H9 (cell line): ENCODE measurements around the gene CAMSAP2. TPM values are rescaled to one million over a fixed set of nuclear protein-coding genes. Genes with fewer than 3 reads are reported as not detected.

ENCODE experiments used
- DNase-seq: peaks from one replicate; pipeline ENCODE4 v3.0.0-alpha.2; 2017
- H2AFZ ChIP-seq: one replicate; pipeline ENCODE4 v1.6.1; 2013; ENCODE audit warnings: mild to moderate bottlenecking, low read length, control low read depth, moderate library complexity
- H2AK5ac ChIP-seq: 2 replicates; pipeline ENCODE4 v1.6.1; 2013; ENCODE audit warnings: low read length, control low read depth, mixed read lengths; ENCODE audit not compliant: insufficient read length
- H2BK120ac ChIP-seq: one replicate; pipeline ENCODE4 v1.6.1; 2013; ENCODE audit warnings: low read depth, mild to moderate bottlenecking, low read length, control low read depth, inconsistent platforms; ENCODE audit not compliant: poor library complexity, severe bottlenecking
- H2BK12ac ChIP-seq: 2 replicates; pipeline ENCODE4 v1.6.1; 2013; ENCODE audit warnings: low read length, control low read depth, mixed read lengths, low read depth; ENCODE audit not compliant: insufficient read length
- H2BK15ac ChIP-seq: 2 replicates; pipeline ENCODE4 v1.6.1; 2013; ENCODE audit warnings: low read depth, low read length, control low read depth
- H2BK20ac ChIP-seq: one replicate; pipeline ENCODE4 v1.6.1; 2013; ENCODE audit warnings: low read depth, mild to moderate bottlenecking, low read length, control low read depth, inconsistent platforms; ENCODE audit not compliant: poor library complexity, severe bottlenecking
- H2BK5ac ChIP-seq: 2 replicates; pipeline ENCODE4 v1.6.1; 2013; ENCODE audit warnings: low read length, control low read depth, mixed read lengths; ENCODE audit not compliant: insufficient read length
- H3K14ac ChIP-seq: 2 replicates; pipeline ENCODE4 v1.6.1; 2013; ENCODE audit warnings: low read length, control low read depth; ENCODE audit not compliant: insufficient read depth
- H3K18ac ChIP-seq: 2 replicates; pipeline ENCODE4 v1.6.1; 2013; ENCODE audit warnings: low read depth, mild to moderate bottlenecking, mixed read lengths, low read length, control low read depth; ENCODE audit not compliant: insufficient read length
- H3K23ac ChIP-seq: 2 replicates; pipeline ENCODE4 v1.6.1; 2013; ENCODE audit warnings: low read length, control low read depth, mixed read lengths, low read depth; ENCODE audit not compliant: insufficient read length
- H3K23me2 ChIP-seq: 2 replicates; pipeline ENCODE4 v1.6.1; 2013; ENCODE audit warnings: low read depth, mild to moderate bottlenecking, mixed read lengths, low read length, control low read depth; ENCODE audit not compliant: insufficient read length, poor library complexity, severe bottlenecking
- H3K27ac ChIP-seq: 2 replicates; pipeline ENCODE4 v1.5.1; 2013; ENCODE audit warnings: low read length, control low read depth, mixed read lengths, low read depth; ENCODE audit not compliant: insufficient read length
- H3K27me3 ChIP-seq: 2 replicates; pipeline ENCODE4 v1.6.1; 2013; ENCODE audit warnings: low read length, control low read depth, inconsistent platforms; ENCODE audit not compliant: insufficient read depth
- H3K4ac ChIP-seq: 2 replicates; pipeline ENCODE4 v1.6.1; 2013; ENCODE audit warnings: low read depth, mild to moderate bottlenecking, control low read depth, inconsistent platforms, low read length, moderate library complexity
- H3K4me1 ChIP-seq: 2 replicates; pipeline ENCODE4 v1.6.1; 2013; ENCODE audit warnings: low read length, control low read depth, inconsistent platforms; ENCODE audit not compliant: insufficient read depth
- H3K4me2 ChIP-seq: 2 replicates; pipeline ENCODE4 v1.6.1; 2013; ENCODE audit warnings: low read length, control low read depth, mixed read lengths; ENCODE audit not compliant: insufficient read length, insufficient read depth
- H3K56ac ChIP-seq: 2 replicates; pipeline ENCODE4 v1.6.1; 2013; ENCODE audit warnings: low read depth, mild to moderate bottlenecking, mixed read lengths, low read length, control low read depth; ENCODE audit not compliant: insufficient read length
- H3K79me1 ChIP-seq: 2 replicates; pipeline ENCODE4 v1.6.1; 2013; ENCODE audit warnings: low read depth, mild to moderate bottlenecking, moderate library complexity, low read length, control low read depth, inconsistent platforms; ENCODE audit not compliant: insufficient read depth, poor library complexity, severe bottlenecking
- H3K79me2 ChIP-seq: 2 replicates; pipeline ENCODE4 v1.6.1; 2013; ENCODE audit warnings: low read length, control low read depth, inconsistent platforms; ENCODE audit not compliant: insufficient read depth
- H3K9ac ChIP-seq: 2 replicates; pipeline ENCODE4 v1.6.1; 2013; ENCODE audit warnings: low read length, control low read depth, mixed read lengths; ENCODE audit not compliant: insufficient read length; ENCODE audit errors: extremely low read depth
- H3K9me3 ChIP-seq: one replicate; pipeline ENCODE4 v1.6.1; 2013; ENCODE audit warnings: low read depth, low read length, inconsistent platforms; ENCODE audit not compliant: control insufficient read depth
- H3T11ph ChIP-seq: one replicate; pipeline ENCODE4 v1.6.1; 2013; ENCODE audit warnings: mild to moderate bottlenecking, low read length, control low read depth, inconsistent platforms
- H4K20me1 ChIP-seq: one replicate; pipeline ENCODE4 v1.6.1; 2013; ENCODE audit not compliant: control insufficient read depth, insufficient read length, insufficient read depth
- H4K5ac ChIP-seq: 2 replicates; pipeline ENCODE4 v1.6.1; 2013; ENCODE audit warnings: low read depth, mild to moderate bottlenecking, mixed read lengths, low read length, control low read depth; ENCODE audit not compliant: insufficient read length
- H4K8ac ChIP-seq: replicated peaks from 2 replicates; pipeline ENCODE4 v1.6.1; 2013; ENCODE audit warnings: low read length, control low read depth, mixed read lengths, low read depth; ENCODE audit not compliant: insufficient read length
- H4K91ac ChIP-seq: 2 replicates; pipeline ENCODE4 v1.6.1; 2013; ENCODE audit warnings: low read depth, mild to moderate bottlenecking, moderate library complexity, mixed read lengths, low read length, control low read depth; ENCODE audit not compliant: insufficient read length
- H3K27ac Mint-ChIP-seq, 3 experiments: 2 replicates in 2 of 3; 3 replicates in 1 of 3; pipeline ENCODE4 v1.8.0; 2020 to 2021; ENCODE audit warnings: mixed read lengths in 3 of 3, mild to moderate bottlenecking in 1 of 3, moderate library complexity in 1 of 3
- H3K27me3 Mint-ChIP-seq: 2 replicates; pipeline ENCODE4 v1.8.0; 2021; ENCODE audit warnings: low read depth, mild to moderate bottlenecking, moderate library complexity, mixed read lengths
- H3K36me3 Mint-ChIP-seq, 3 experiments: 2 replicates in 2 of 3; 3 replicates in 1 of 3; pipeline ENCODE4 v1.8.0; 2020 to 2021; ENCODE audit warnings: low read depth in 3 of 3, mixed read lengths in 3 of 3; ENCODE audit not compliant: insufficient read depth in 1 of 3
- H3K4me1 Mint-ChIP-seq, 2 experiments: 2 replicates each; pipeline ENCODE4 v1.8.0; 2020; ENCODE audit warnings: mixed read lengths in 2 of 2
- H3K4me3 Mint-ChIP-seq, 2 experiments: 2 replicates in 1 of 2; 3 replicates in 1 of 2; pipeline ENCODE4 v1.8.0; 2020 to 2021; ENCODE audit warnings: mild to moderate bottlenecking in 2 of 2, mixed read lengths in 2 of 2, moderate library complexity in 1 of 2
- H3K9me3 Mint-ChIP-seq, 2 experiments: 2 replicates in 1 of 2; 3 replicates in 1 of 2; pipeline ENCODE4 v1.8.0; 2020; ENCODE audit warnings: mild to moderate bottlenecking in 2 of 2, mixed read lengths in 2 of 2, moderate library complexity in 1 of 2
- CTCF ChIP-seq: fragments of 200-600 bp; sonication (generic); conservative IDR thresholded peaks from 3 replicates; pipeline ENCODE4 v1.8.0; 2021; ENCODE audit warnings: antibody characterized with exemption, mild to moderate bottlenecking
- WGBS: extraction: QIAGEN DNeasy Blood & Tissue Kit; methylation state at CpG from one replicate; pipeline ENCODE4 v1.1.7; 2013; ENCODE audit warnings: missing lambda C conversion rate, low lambda C conversion rate, mixed read lengths; ENCODE audit not compliant: insufficient read length; ENCODE audit errors: extremely low coverage; 5-methylcytosine and 5-hydroxymethylcytosine counted together
- total RNA-seq: library from RNA; stranded (reverse); gene quantifications from 2 replicates; pipeline ENCODE4 v1.2.1, GENCODE V29; 2021

The CAMSAP2 gene
- total RNA-seq, 1 experiment from 2014 or later: 33.7 TPM

- no peak overlapping the region for H3K9ac ChIP-seq
- H3K56ac ChIP-seq: no peak overlapping the region
- H3K9me3 ChIP-seq: no peaks in the 10 kb centered on the region
- no peak overlapping the region for H3T11ph ChIP-seq
- no peaks in the 10 kb centered on the region for H3K27me3 ChIP-seq
- peak overlapping the region; percentile 86 to 95 for H3K4me3 Mint-ChIP-seq
- H2BK20ac ChIP-seq: no peak overlapping the region
- no peak overlapping the region for H4K91ac ChIP-seq
- no peak overlapping the region for H2BK15ac ChIP-seq
- no peak overlapping the region for H3K4ac ChIP-seq
- peaks cover 22% of the 10 kb centered on the region; the same call in 1 of the 2 replicates for H3K79me2 ChIP-seq
- H3K9me3 Mint-ChIP-seq: no peaks in the 10 kb centered on the region
- peaks cover 7 to 8% (median 8%) of the 10 kb centered on the region in 3 experiments; a peak in 6 of 7 replicates for H3K36me3 Mint-ChIP-seq
- WGBS: no CpG with 5 or more reads among the region's 6 CpGs
- peaks cover 2% of the 10 kb centered on the region for H4K20me1 ChIP-seq
- no peak overlapping the region for H2BK5ac ChIP-seq
- no peak for DNase-seq
- TF ChIP-seq CTCF: no peak
- no peak overlapping the region for H3K23ac ChIP-seq
- H3K4me1 ChIP-seq: peaks cover 24% of the 10 kb centered on the region
- H3K18ac ChIP-seq: peak overlapping the region; percentile 52
- no peak overlapping the region for H4K5ac ChIP-seq
- peaks cover 25% of the 10 kb centered on the region for H3K23me2 ChIP-seq
- no peak overlapping the region for H2BK120ac ChIP-seq
- peak overlapping the region; percentile 82 to 96 (median 94) for H3K27ac Mint-ChIP-seq
- H4K8ac ChIP-seq: no peak overlapping the region
- peak overlapping the region; percentile 95 for H3K4me2 ChIP-seq
- H2AFZ ChIP-seq: no peak overlapping the region
- H3K27me3 Mint-ChIP-seq: no peaks in the 10 kb centered on the region; the same call in none of the 2 replicates
- peak overlapping the region; percentile 45 for H3K14ac ChIP-seq
- no peak overlapping the region for H2BK12ac ChIP-seq
- no peak overlapping the region for H3K27ac ChIP-seq
- peaks cover 7% of the 10 kb centered on the region for H3K79me1 ChIP-seq
- H3K4me1 Mint-ChIP-seq: peaks cover 63 to 71% of the 10 kb centered on the region in 2 experiments
- no peak overlapping the region for H2AK5ac ChIP-seq
These were observed 154.8 kb downstream of the CAMSAP2 start for GRCh38 chr1:200893411-200893901.
